BLaER1 treated with 17β-estradiol and CSF1 and Interleukin-3, amounts not matched to agents 10 nM and 100 nM (cell line): Measurements from ENCODE around the gene PARD3.

ENCODE experiments used
- H3K27ac ChIP-seq, 11 experiments: shearing (Covaris generic); formaldehyde crosslinking; 2 replicates each; pipeline ENCODE4 v1.8.1; 2022
- H3K27me3 ChIP-seq, 11 experiments: shearing (Covaris generic); formaldehyde crosslinking; 2 replicates each; pipeline ENCODE4 v1.8.1; 2022
- H3K36me3 ChIP-seq, 11 experiments: shearing (Covaris generic); formaldehyde crosslinking; 2 replicates each; pipeline ENCODE4 v1.8.1; 2022
- H3K4me1 ChIP-seq, 10 experiments: shearing (Covaris generic); formaldehyde crosslinking; 2 replicates each; pipeline ENCODE4 v1.8.1; 2022
- H3K4me2 ChIP-seq, 11 experiments: shearing (Covaris generic); formaldehyde crosslinking; 2 replicates each; pipeline ENCODE4 v1.8.1; 2022
- H3K4me3 ChIP-seq, 10 experiments: shearing (Covaris generic); formaldehyde crosslinking; 2 replicates each; pipeline ENCODE4 v1.8.1; 2022
- H3K9ac ChIP-seq, 11 experiments: shearing (Covaris generic); formaldehyde crosslinking; 2 replicates each; pipeline ENCODE4 v1.8.1; 2022
- H3K9me3 ChIP-seq, 11 experiments: shearing (Covaris generic); formaldehyde crosslinking; replicated peaks in 1 of 11; 2 replicates each; pipeline ENCODE4 v1.8.1; 2022
- H4K20me1 ChIP-seq, 11 experiments: shearing (Covaris generic); formaldehyde crosslinking; 2 replicates each; pipeline ENCODE4 v1.8.1; 2022
- Cebpa-rat ChIP-seq, 11 experiments: shearing (Covaris generic); IDR thresholded peaks; 2 replicates each; pipeline ENCODE4 v1.8.1; 2022

Gene PARD3

DNA sequence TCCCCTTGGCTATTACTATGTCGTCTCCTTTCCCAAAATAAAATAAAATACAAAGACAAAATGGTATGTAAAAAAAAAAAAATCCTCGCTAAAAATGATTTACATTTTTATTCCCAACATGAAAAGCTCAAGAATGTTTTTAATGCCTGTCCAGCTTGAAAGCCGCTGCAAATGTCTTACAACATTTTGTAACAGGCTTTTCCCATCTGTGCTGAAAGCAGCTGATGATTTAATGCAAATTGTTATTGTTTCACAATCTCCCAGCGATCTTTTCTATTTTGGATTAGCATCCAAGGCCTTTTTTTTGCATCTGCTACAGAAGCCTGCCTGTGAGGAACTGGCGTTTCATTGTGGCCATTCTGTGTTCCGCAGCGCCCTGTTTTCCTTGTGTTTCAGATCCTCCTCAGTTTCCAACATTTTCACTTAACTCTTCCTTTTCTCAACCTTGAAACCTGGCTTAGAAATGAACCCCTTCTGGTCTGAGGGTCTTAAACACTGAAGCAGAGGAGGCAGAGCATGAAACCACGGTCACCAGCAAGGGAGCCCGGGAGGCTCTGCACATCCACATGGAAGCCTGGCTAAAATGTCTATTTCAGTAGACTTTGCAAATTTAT lies 712.1 kb downstream of the PARD3 start:
- Histone ChIP-seq H3K36me3 (no peaks in the 10 kb centered on the region), H3K27me3 (no peaks in the 10 kb centered on the region), H3K4me3 (no peak overlapping the region), H3K9me3 (peaks cover 20 to 36% (median 28%) of the 10 kb centered on the region in 11 experiments), H3K4me1 (peaks cover 9 to 28% (median 16%) of the 10 kb centered on the region in 10 experiments), H3K9ac (no peak overlapping the region), H4K20me1 (no peaks in the 10 kb centered on the region), H3K27ac (no peak overlapping the region), H3K4me2 (no peak overlapping the region)
- no peak for TF ChIP-seq Cebpa-rat (IDR thresholded peaks at IDR 0.05)

DNA sequence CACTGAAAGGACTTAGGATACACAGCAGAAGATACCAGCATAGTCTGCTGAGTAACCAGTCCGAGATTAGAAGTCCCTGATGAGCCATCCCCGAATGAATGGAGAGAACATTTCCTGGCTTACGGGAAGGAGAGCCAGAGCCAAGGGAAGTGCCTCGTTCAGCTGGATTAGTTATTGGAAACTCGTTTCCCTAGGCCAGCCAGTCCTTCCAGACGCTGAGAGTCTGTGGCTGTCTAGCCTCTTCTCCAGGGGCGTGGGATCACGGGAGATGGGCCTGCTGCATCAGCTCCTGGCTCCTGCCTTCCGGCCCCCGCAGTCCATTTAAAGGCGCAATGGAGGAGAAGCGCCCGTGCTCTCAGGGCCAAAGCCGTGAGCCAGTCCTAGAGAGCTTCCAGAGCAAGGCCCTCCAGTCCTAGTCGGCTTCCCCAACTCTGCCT lies 712.8 kb downstream of the PARD3 start:
- Histone ChIP-seq H3K9me3 (peaks cover 21 to 43% (median 29%) of the 10 kb centered on the region in 11 experiments), H3K4me3 (no peak overlapping the region), H3K27ac (no peak overlapping the region), H3K36me3 (no peaks in the 10 kb centered on the region), H3K4me1 (peaks cover 9 to 28% (median 16%) of the 10 kb centered on the region in 10 experiments), H3K9ac (no peak overlapping the region), H4K20me1 (no peaks in the 10 kb centered on the region), H3K27me3 (no peaks in the 10 kb centered on the region), H3K4me2 (no peak overlapping the region)
- TF ChIP-seq Cebpa-rat (IDR thresholded peaks at IDR 0.05), result no peak

DNA sequence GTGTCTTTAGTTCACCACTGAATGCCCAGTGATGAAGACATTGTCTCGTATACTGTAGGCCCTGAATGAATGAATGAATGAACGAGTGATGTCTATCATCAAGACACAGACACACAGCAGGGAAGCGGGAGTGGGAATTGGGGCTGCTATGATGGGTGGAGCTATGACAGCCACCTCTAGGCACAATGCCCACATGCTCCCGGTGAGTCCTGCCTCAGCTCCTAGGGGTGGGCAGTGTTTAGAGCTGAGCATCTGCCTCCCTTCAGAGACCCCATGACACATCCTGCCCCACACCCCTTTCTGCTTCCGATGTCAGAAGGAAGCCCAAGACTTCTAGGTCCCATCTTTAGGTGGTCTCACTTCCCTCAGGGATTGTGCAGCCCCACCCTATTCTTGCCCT lies 714.1 kb downstream of the PARD3 start:
- H3K4me2 ChIP-seq, result no peak overlapping the region
- TF ChIP-seq Cebpa-rat (IDR thresholded peaks at IDR 0.05), result no peak
- H3K27ac ChIP-seq, result no peak overlapping the region
- no peak overlapping the region for H3K4me3 ChIP-seq
- H3K4me1 ChIP-seq, result peaks cover 9 to 26% (median 15%) of the 10 kb centered on the region in 10 experiments
- H3K9ac ChIP-seq, result no peak overlapping the region
- peaks cover 32 to 56% (median 36%) of the 10 kb centered on the region in 11 experiments for H3K9me3 ChIP-seq
- no peaks in the 10 kb centered on the region for H4K20me1 ChIP-seq
- H3K36me3 ChIP-seq, result no peaks in the 10 kb centered on the region
- H3K27me3 ChIP-seq, result no peaks in the 10 kb centered on the region

DNA sequence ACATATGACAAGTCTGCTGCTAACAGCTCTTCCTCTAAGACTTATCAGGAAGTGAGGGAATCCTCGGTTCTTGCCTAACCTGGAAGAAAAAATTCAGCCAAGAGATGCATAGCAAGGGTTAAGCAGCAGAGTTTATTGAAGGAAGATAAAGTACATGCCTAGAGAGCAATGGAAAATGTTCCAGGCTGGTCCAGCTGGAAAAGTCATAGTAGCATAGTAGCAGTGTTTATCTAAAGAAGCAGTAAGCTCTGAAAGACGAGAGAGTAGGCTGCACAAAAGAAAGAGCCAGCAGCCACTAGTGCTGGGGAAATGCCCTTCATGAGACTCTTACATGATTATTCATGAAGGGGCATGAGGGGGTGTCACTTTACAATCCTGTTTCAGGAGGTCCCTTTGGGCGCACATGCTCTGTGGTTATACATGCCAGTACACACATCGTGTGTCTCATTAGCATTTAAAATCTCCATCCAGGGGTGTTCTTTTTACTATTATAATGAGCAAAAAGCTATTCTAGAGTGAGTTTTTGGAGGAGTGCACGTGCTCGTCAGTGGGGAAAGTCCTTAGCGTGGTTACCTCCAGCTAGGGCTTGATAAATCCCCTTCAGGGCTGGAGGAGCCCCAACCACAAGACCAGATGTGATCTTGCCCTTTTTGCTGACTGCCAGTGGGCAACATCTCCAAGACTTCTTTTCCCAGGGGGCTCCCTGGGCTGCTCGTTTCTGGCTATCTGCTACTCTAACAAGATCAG lies 716.1 kb downstream of the PARD3 start:
- H3K4me3 ChIP-seq, result no peak overlapping the region
- TF ChIP-seq Cebpa-rat (IDR thresholded peaks at IDR 0.05), result no peak
- H4K20me1 ChIP-seq, result no peaks in the 10 kb centered on the region
- peaks cover 52 to 76% (median 55%) of the 10 kb centered on the region in 11 experiments for H3K9me3 ChIP-seq
- peaks cover 0 to 7% (median 0%) of the 10 kb centered on the region in 10 experiments; a peak in 4 of 20 replicates for H3K4me1 ChIP-seq
- no peak overlapping the region for H3K27ac ChIP-seq
- H3K9ac ChIP-seq, result no peak overlapping the region
- peaks cover 0 to 5% (median 0%) of the 10 kb centered on the region in 11 experiments; a peak in 1 of 22 replicates for H3K36me3 ChIP-seq
- H3K4me2 ChIP-seq, result no peak overlapping the region; a peak in 1 of 22 replicates
- no peaks in the 10 kb centered on the region for H3K27me3 ChIP-seq

- TF ChIP-seq Cebpa-rat (IDR thresholded peaks at IDR 0.05), result no peak
- no peak overlapping the region for H3K9ac ChIP-seq
- H3K27ac ChIP-seq, result no peak overlapping the region
- peaks cover 54 to 89% (median 63%) of the 10 kb centered on the region in 11 experiments for H3K9me3 ChIP-seq
- H4K20me1 ChIP-seq, result no peaks in the 10 kb centered on the region
- no peak overlapping the region for H3K4me3 ChIP-seq
- H3K27me3 ChIP-seq, result no peaks in the 10 kb centered on the region
- H3K36me3 ChIP-seq, result peaks cover 0 to 5% (median 0%) of the 10 kb centered on the region in 11 experiments; a peak in 1 of 22 replicates
- H3K4me2 ChIP-seq, result no peak overlapping the region
- peaks cover 0 to 7% (median 0%) of the 10 kb centered on the region in 10 experiments; a peak in 3 of 20 replicates for H3K4me1 ChIP-seq
Measured at GRCh38 chr10:34097682-34098081, 717.4 kb downstream of the PARD3 start.

DNA sequence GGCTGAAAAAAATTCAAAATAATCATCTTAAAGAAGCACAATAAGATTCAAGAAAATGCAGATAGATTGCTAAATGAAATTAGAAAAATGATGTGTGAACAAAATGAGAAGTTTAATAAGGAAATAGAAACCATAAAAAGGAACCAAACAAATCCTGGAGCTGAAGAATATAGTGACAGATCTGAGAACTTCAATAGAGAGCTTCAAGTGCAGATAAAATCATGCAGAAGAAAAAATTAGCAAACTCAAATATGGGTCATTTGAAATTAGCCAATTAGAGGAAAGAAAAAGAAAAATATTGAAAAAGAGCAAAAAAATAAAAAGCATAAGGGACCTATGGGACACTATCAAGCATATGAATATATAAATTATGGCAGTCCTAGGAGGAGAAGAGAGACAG lies 720.1 kb downstream of the PARD3 start:
- H3K36me3 ChIP-seq, result peaks cover 0 to 5% (median 0%) of the 10 kb centered on the region in 11 experiments; a peak in 1 of 22 replicates
- H3K4me2 ChIP-seq, result no peak overlapping the region
- peaks cover 46 to 84% (median 53%) of the 10 kb centered on the region in 11 experiments for H3K9me3 ChIP-seq
- peaks cover 0 to 7% (median 0%) of the 10 kb centered on the region in 10 experiments; a peak in 2 of 20 replicates for H3K4me1 ChIP-seq
- H3K9ac ChIP-seq, result no peak overlapping the region
- no peak for TF ChIP-seq Cebpa-rat (IDR thresholded peaks at IDR 0.05)
- H3K27me3 ChIP-seq, result no peaks in the 10 kb centered on the region
- no peaks in the 10 kb centered on the region for H4K20me1 ChIP-seq
- H3K27ac ChIP-seq, result no peak overlapping the region
- no peak overlapping the region for H3K4me3 ChIP-seq

- H3K9ac ChIP-seq, result no peak overlapping the region
Measured at GRCh38 chr10:34094146-34094696, 720.9 kb downstream of the PARD3 start.

GRCh38 chr10:34092891-34093290 lies 722.2 kb downstream of the PARD3 start:
- peaks cover 30 to 63% (median 37%) of the 10 kb centered on the region in 11 experiments for H3K9me3 ChIP-seq
- H3K9ac ChIP-seq, result no peak overlapping the region
- no peak overlapping the region for H3K4me3 ChIP-seq
- H4K20me1 ChIP-seq, result no peaks in the 10 kb centered on the region
- H3K27me3 ChIP-seq, result no peaks in the 10 kb centered on the region
- H3K27ac ChIP-seq, result no peak overlapping the region
- TF ChIP-seq Cebpa-rat (IDR thresholded peaks at IDR 0.05), result peak in 1 of 11 experiments; percentile 18; a peak in 1 of 22 replicates
- H3K4me1 ChIP-seq, result no peaks in the 10 kb centered on the region
- H3K36me3 ChIP-seq, result peaks cover 0 to 5% (median 0%) of the 10 kb centered on the region in 11 experiments; a peak in 1 of 22 replicates
- H3K4me2 ChIP-seq, result no peak overlapping the region

More at GRCh38 chr10:34094146-34094696, 720.9 kb downstream of the PARD3 start:
- Histone ChIP-seq H3K9me3 (peaks cover 38 to 76% (median 45%) of the 10 kb centered on the region in 11 experiments), H3K4me2 (no peak overlapping the region), H3K4me3 (no peak overlapping the region), H3K4me1 (peaks cover 0 to 5% (median 0%) of the 10 kb centered on the region in 10 experiments; a peak in 2 of 20 replicates), H3K27ac (no peak overlapping the region), H4K20me1 (no peaks in the 10 kb centered on the region), H3K36me3 (peaks cover 0 to 5% (median 0%) of the 10 kb centered on the region in 11 experiments; a peak in 1 of 22 replicates), H3K27me3 (no peaks in the 10 kb centered on the region)
- no peak for TF ChIP-seq Cebpa-rat (IDR thresholded peaks at IDR 0.05)

DNA sequence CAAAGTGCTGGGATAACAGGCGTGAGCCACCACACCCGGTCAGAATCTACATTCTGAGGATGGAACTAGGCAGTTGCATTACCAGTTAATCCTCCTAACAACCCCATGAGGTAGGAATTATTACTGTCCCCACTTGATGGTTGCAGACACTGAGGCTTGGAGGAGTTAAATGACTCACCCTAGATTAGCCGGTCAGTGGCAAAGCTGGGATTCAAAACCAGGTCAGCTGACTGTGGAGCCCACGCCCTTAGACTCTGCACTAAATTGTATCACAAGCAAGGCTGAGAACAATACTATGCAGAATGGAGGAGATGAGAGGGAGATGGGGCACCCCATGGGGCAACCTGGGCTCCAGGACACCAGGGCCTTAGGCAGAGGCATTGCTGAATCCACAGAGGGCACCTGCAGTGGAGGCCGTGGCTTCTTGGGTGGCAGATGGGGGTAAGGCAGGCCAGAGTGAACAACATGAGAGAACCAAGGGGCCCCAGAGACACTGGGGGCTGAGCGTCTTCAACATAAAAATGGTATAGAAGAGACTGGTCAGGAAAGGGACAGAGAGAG lies 723.4 kb downstream of the PARD3 start:
- TF ChIP-seq Cebpa-rat (IDR thresholded peaks at IDR 0.05), result no peak
- no peak overlapping the region for H3K4me3 ChIP-seq
- H4K20me1 ChIP-seq, result no peaks in the 10 kb centered on the region
- H3K36me3 ChIP-seq, result peaks cover 0 to 5% (median 0%) of the 10 kb centered on the region in 11 experiments; a peak in 1 of 22 replicates
- no peak overlapping the region for H3K4me2 ChIP-seq
- H3K27ac ChIP-seq, result no peak overlapping the region
- peaks cover 27 to 51% (median 36%) of the 10 kb centered on the region in 11 experiments for H3K9me3 ChIP-seq
- H3K9ac ChIP-seq, result no peak overlapping the region
- no peaks in the 10 kb centered on the region for H3K27me3 ChIP-seq
- H3K4me1 ChIP-seq, result no peaks in the 10 kb centered on the region
